Keratinocyte (primary cell): Measurements from ENCODE around the gene FOXK1. TPM values are rescaled to one million over a fixed set of nuclear protein-coding genes. Genes with fewer than 3 reads are reported as not detected.

ENCODE experiments used
- DNase-seq: peaks from one replicate; pipeline ENCODE4 v3.0.0-alpha.2; 2011; ENCODE audit warnings: low read depth, missing footprints, low spot score
- FAIRE-seq: peaks from 2 replicates; lab custom pipeline; 2011; peaks lifted over from hg19 to GRCh38; lab: Jason Lieb, UNC
- H2AFZ ChIP-seq: 2 replicates; pipeline ENCODE4 v1.6.0; 2012; ENCODE audit warnings: low read length, control low read depth, inconsistent platforms; ENCODE audit not compliant: control insufficient read depth
- H3K27ac ChIP-seq: 2 replicates; pipeline ENCODE4 v1.5.1; 2011; ENCODE audit warnings: low read length; ENCODE audit not compliant: control insufficient read depth, insufficient read depth
- H3K27me3 ChIP-seq: 3 replicates; pipeline ENCODE4 v1.6.0; 2011; ENCODE audit warnings: low read length; ENCODE audit not compliant: control insufficient read depth, insufficient read depth; ENCODE audit errors: extremely low read depth
- H3K36me3 ChIP-seq, 2 experiments: 2 replicates in 1 of 2; 3 replicates in 1 of 2; pipeline ENCODE4 v1.5.1; 2011; ENCODE audit warnings: low read length in 2 of 2, mild to moderate bottlenecking in 1 of 2; ENCODE audit not compliant: control insufficient read depth in 2 of 2, insufficient read depth in 2 of 2; ENCODE audit errors: extremely low read depth in 1 of 2
- H3K4me1 ChIP-seq: 3 replicates; pipeline ENCODE4 v1.5.1; 2011; ENCODE audit warnings: low read length; ENCODE audit not compliant: control insufficient read depth, insufficient read depth; ENCODE audit errors: extremely low read depth
- H3K4me2 ChIP-seq: 3 replicates; pipeline ENCODE4 v1.6.0; 2011; ENCODE audit warnings: low read depth, low read length; ENCODE audit not compliant: control insufficient read depth, insufficient read depth; ENCODE audit errors: extremely low read depth
- H3K4me3 ChIP-seq, 3 experiments: fragments of 200-600 bp in 1 of 3; sonication (generic) in 1 of 3; 2 replicates in 2 of 3; 3 replicates in 1 of 3; pipeline ENCODE4 v1.5.1; 2011 to 2016; ENCODE audit warnings: low read length in 3 of 3, mild to moderate bottlenecking in 3 of 3, control low read depth in 2 of 3, inconsistent platforms in 1 of 3, low read depth in 1 of 3, mixed read lengths in 1 of 3, mixed run types in 1 of 3, moderate library complexity in 1 of 3; ENCODE audit not compliant: control insufficient read depth in 2 of 3, insufficient read depth in 2 of 3; ENCODE audit errors: extremely low read depth in 1 of 3
- H3K79me2 ChIP-seq: 2 replicates; pipeline ENCODE4 v1.6.0; 2012; ENCODE audit warnings: low read length; ENCODE audit not compliant: control insufficient read depth, insufficient read depth
- H3K9ac ChIP-seq: 3 replicates; pipeline ENCODE4 v1.6.0; 2011; ENCODE audit warnings: low read length; ENCODE audit not compliant: control insufficient read depth, insufficient read depth; ENCODE audit errors: extremely low read depth
- H3K9me1 ChIP-seq: 3 replicates; pipeline ENCODE4 v1.6.0; 2011; ENCODE audit warnings: low read length; ENCODE audit not compliant: control insufficient read depth, insufficient read depth; ENCODE audit errors: extremely low read depth
- H3K9me3 ChIP-seq: 2 replicates; pipeline ENCODE4 v1.5.1; 2012; ENCODE audit warnings: low read depth, low read length; ENCODE audit not compliant: control insufficient read depth
- H4K20me1 ChIP-seq: 3 replicates; pipeline ENCODE4 v1.6.0; 2011; ENCODE audit warnings: low read length; ENCODE audit not compliant: control insufficient read depth, insufficient read depth; ENCODE audit errors: extremely low read depth
- CTCF ChIP-seq, 3 experiments: IDR thresholded peaks in 1 of 3; conservative IDR thresholded peaks in 1 of 3; optimal IDR thresholded peaks in 1 of 3; 2 replicates in 2 of 3; 3 replicates in 1 of 3; pipeline versions ENCODE3 to v1.5.1; 2011; ENCODE audit warnings: low read length in 3 of 3, mild to moderate bottlenecking in 3 of 3, moderate library complexity in 2 of 3, control low read depth in 1 of 3, inconsistent platforms in 1 of 3; ENCODE audit not compliant: insufficient read depth in 2 of 3; ENCODE audit errors: extremely low read depth in 1 of 3
- EZH2 ChIP-seq: IDR thresholded peaks from one replicate; pipeline ENCODE4 v1.6.1; 2012; ENCODE audit warnings: inconsistent platforms, mild to moderate bottlenecking, low read length, moderate library complexity
- dilution Hi-C: fragments of 300-500 bp; cut with MboI; formaldehyde crosslinking; loops from one replicate; pipeline ENCODE4 v1.7.0; 2020; ENCODE audit warnings: low sequenced_read_pairs; ENCODE audit not compliant: extremely low pct_ligation_motif_present
- polyA plus RNA-seq, 5 experiments: library from polyadenylated mRNA; depleted of rRNA in 3 of 5; stranded (reverse) in 3 of 5; stranded (forward) in 1 of 5; unstranded in 1 of 5; fragments of >200 nt; gene quantifications; 1 replicate in 1 of 5; 2 replicates in 3 of 5; 3 replicates in 1 of 5; pipeline versions ENCODE4 v1.2.1 to v1.2.3, GENCODE V29; 2011 to 2012; ENCODE audit warnings: missing spikeins in 2 of 5, low read depth in 1 of 5, low replicate concordance in 1 of 5

FOXK1 gene
- polyA plus RNA-seq, 1 donor (not counting 4 experiments of a cell fraction or from before 2014, with no cell fraction given): 4.4 TPM

GRCh38 chr7:4760952-4761351 lies 78.9 kb downstream of the FOXK1 start:
- Histone ChIP-seq H3K9me3 (no peaks in the 10 kb centered on the region), H3K9ac (no peak overlapping the region), H3K4me2 (no peak overlapping the region), H3K9me1 (no peaks in the 10 kb centered on the region), H3K27ac (no peak overlapping the region), H2AFZ (no peak overlapping the region), H3K4me3 (no peak overlapping the region), H3K27me3 (no peaks in the 10 kb centered on the region), H3K79me2 (peaks cover 16% of the 10 kb centered on the region), H4K20me1 (peaks cover 2% of the 10 kb centered on the region), H3K4me1 (peaks cover 10% of the 10 kb centered on the region), H3K36me3 (peaks cover 33 to 35% of the 10 kb centered on the region in 2 experiments)
- dilution Hi-C loops: no loop called here
- TF ChIP-seq CTCF (optimal IDR thresholded peaks at IDR 0.05 in 1 of 3, IDR thresholded peaks at IDR 0.05 in 1 of 3, conservative IDR thresholded peaks at IDR 0.05 in 1 of 3; ENCODE audit: extremely low read depth in 1 of 3, insufficient read depth in 2 of 3, low read length in 3 of 3) (no peak), EZH2 (no peak)
- FAIRE-seq (no peak), DNase-seq (no peak)

GRCh38 chr7:4762121-4763055 lies 80.3 kb downstream of the FOXK1 start:
- peak; percentile 44 for FAIRE-seq
- Histone ChIP-seq H3K36me3 (peaks cover 39 to 40% of the 10 kb centered on the region in 2 experiments), H3K27ac (peak overlapping the region; percentile 20), H3K4me3 (peak overlapping the region in 1 of 3 experiments; percentile 22), H3K4me1 (peaks cover 10% of the 10 kb centered on the region), H3K9me3 (no peaks in the 10 kb centered on the region), H4K20me1 (peaks cover 2% of the 10 kb centered on the region), H2AFZ (no peak overlapping the region), H3K27me3 (no peaks in the 10 kb centered on the region), H3K4me2 (peak overlapping the region; percentile 60), H3K9ac (peak overlapping the region; percentile 28), H3K79me2 (peaks cover 16% of the 10 kb centered on the region), H3K9me1 (no peaks in the 10 kb centered on the region)
- dilution Hi-C loops: no loop called here
- TF ChIP-seq EZH2: no peak
- TF ChIP-seq CTCF (optimal IDR thresholded peaks at IDR 0.05 in 1 of 3, IDR thresholded peaks at IDR 0.05 in 1 of 3, conservative IDR thresholded peaks at IDR 0.05 in 1 of 3; ENCODE audit: extremely low read depth in 1 of 3, insufficient read depth in 2 of 3, low read length in 3 of 3): no peak
- DNase-seq: no peak
